SK-N-SH treated with all-trans-retinoic acid at 6 μM for 48 hours (cell line): Measurements from ENCODE around the gene ASAP2.

ENCODE experiments used
- ATAC-seq: fragments of 200-7000 bp; cut with Tn5 transposase; 3 replicates; pipeline ENCODE4 v1.9.1; 2020; ENCODE audit warnings: mild to moderate bottlenecking, moderate library complexity
- ARNTL ChIP-seq: fragments of 450-650 bp; formaldehyde crosslinking; IDR thresholded peaks from 2 replicates; pipeline ENCODE4 v1.5.0; 2020; ENCODE audit warnings: low read depth, mild to moderate bottlenecking, moderate library complexity, borderline replicate concordance
- BACH2 ChIP-seq: fragments of 250-450 bp; sonication (Bioruptor Pico); IDR thresholded peaks from 2 replicates; pipeline ENCODE4 v1.9.0; 2021; ENCODE audit warnings: mild to moderate bottlenecking, borderline replicate concordance
- CSDC2 ChIP-seq: fragments of 250-450 bp; sonication (Bioruptor Pico); IDR thresholded peaks from 2 replicates; pipeline ENCODE4 v1.5.0; 2020; ENCODE audit warnings: mild to moderate bottlenecking, moderate library complexity
- ESRRG ChIP-seq: fragments of 250-450 bp; sonication (Bioruptor Pico); IDR thresholded peaks from 2 replicates; pipeline ENCODE4 v1.6.1; 2021; ENCODE audit warnings: mild to moderate bottlenecking
- GLIS3 ChIP-seq: fragments of 250-450 bp; sonication (Bioruptor Pico); IDR thresholded peaks from 2 replicates; pipeline ENCODE4 v1.5.0; 2020; ENCODE audit warnings: mild to moderate bottlenecking, moderate library complexity
- ISL1 ChIP-seq: fragments of 250-450 bp; sonication (Bioruptor Pico); IDR thresholded peaks from 2 replicates; pipeline ENCODE4 v2.1.2; 2022; ENCODE audit warnings: mild to moderate bottlenecking, moderate library complexity
- OSR1 ChIP-seq: fragments of 250-450 bp; sonication (Bioruptor Pico); IDR thresholded peaks from 2 replicates; pipeline ENCODE4 v1.8.0; 2022; ENCODE audit warnings: moderate library complexity, mild to moderate bottlenecking, inconsistent platforms
- PPARA ChIP-seq: fragments of 250-450 bp; sonication (Bioruptor Pico); IDR thresholded peaks from 2 replicates; pipeline ENCODE4 v1.5.0; 2020; ENCODE audit warnings: mild to moderate bottlenecking, borderline replicate concordance
- RARB ChIP-seq: fragments of 250-450 bp; sonication (Bioruptor Pico); IDR thresholded peaks from 2 replicates; pipeline ENCODE4 v1.8.0; 2021; ENCODE audit warnings: mild to moderate bottlenecking, moderate library complexity
- SNAI2 ChIP-seq: fragments of 250-450 bp; sonication (Bioruptor Pico); IDR thresholded peaks from 2 replicates; pipeline ENCODE4 v1.5.0; 2020; ENCODE audit warnings: mild to moderate bottlenecking, moderate library complexity
- TCF4 ChIP-seq: fragments of 250-450 bp; sonication (Bioruptor Pico); IDR thresholded peaks from 2 replicates; pipeline ENCODE4 v1.8.0; 2021; ENCODE audit warnings: mild to moderate bottlenecking, moderate library complexity, borderline replicate concordance
- TOX ChIP-seq: fragments of 250-450 bp; sonication (Bioruptor Pico); IDR thresholded peaks from 2 replicates; pipeline ENCODE4 v1.8.0; 2021; ENCODE audit warnings: mild to moderate bottlenecking, moderate library complexity, borderline replicate concordance
- ZC3H10 ChIP-seq: fragments of 250-450 bp; sonication (Bioruptor Pico); IDR thresholded peaks from 2 replicates; pipeline ENCODE4 v1.5.1; 2021; ENCODE audit warnings: mild to moderate bottlenecking, moderate library complexity
- ZFP3 ChIP-seq: fragments of 250-450 bp; sonication (Bioruptor Pico); IDR thresholded peaks from 2 replicates; pipeline ENCODE4 v1.5.0; 2020; ENCODE audit warnings: mild to moderate bottlenecking, moderate library complexity
- ZFP30 ChIP-seq: fragments of 450-650 bp; formaldehyde crosslinking; IDR thresholded peaks from 2 replicates; pipeline ENCODE4 v1.5.0; 2022; ENCODE audit warnings: mild to moderate bottlenecking, moderate library complexity
- ZNF565 ChIP-seq: fragments of 450-650 bp; formaldehyde crosslinking; conservative IDR thresholded peaks from 2 replicates; pipeline ENCODE4 v1.5.0; 2020; ENCODE audit warnings: low read depth, mild to moderate bottlenecking, moderate library complexity
- ZNF70 ChIP-seq: fragments of 450-650 bp; formaldehyde crosslinking; IDR thresholded peaks from 2 replicates; pipeline ENCODE4 v1.5.0; 2020; ENCODE audit warnings: mild to moderate bottlenecking, moderate library complexity
- ZNF8 ChIP-seq: fragments of 450-650 bp; formaldehyde crosslinking; IDR thresholded peaks from 2 replicates; pipeline ENCODE4 v1.5.0; 2020; ENCODE audit warnings: mild to moderate bottlenecking, moderate library complexity
- TF ChIP-seq, protein P1 (sequence below): fragments of 250-450 bp; sonication (Bioruptor Pico); IDR thresholded peaks from 2 replicates; pipeline ENCODE4 v1.5.1; 2021; ENCODE audit warnings: mild to moderate bottlenecking, moderate library complexity
- TF ChIP-seq, protein P2 (sequence below): fragments of 250-450 bp; sonication (Bioruptor Pico); IDR thresholded peaks from 2 replicates; pipeline ENCODE4 v1.8.0; 2020; ENCODE audit warnings: mild to moderate bottlenecking, moderate library complexity, borderline replicate concordance
- TF ChIP-seq, protein P3 (sequence below): fragments of 250-450 bp; sonication (Bioruptor Pico); IDR thresholded peaks from 2 replicates; pipeline ENCODE4 v1.5.0; 2020; ENCODE audit warnings: mild to moderate bottlenecking, moderate library complexity
- TF ChIP-seq, protein P4 (sequence below): fragments of 250-450 bp; sonication (Bioruptor Pico); IDR thresholded peaks from 2 replicates; pipeline ENCODE4 v1.8.0; 2021; ENCODE audit warnings: low read depth, mild to moderate bottlenecking, moderate library complexity, borderline replicate concordance
- TF ChIP-seq, protein P5 (sequence below): fragments of 250-450 bp; sonication (Bioruptor Pico); IDR thresholded peaks from 2 replicates; pipeline ENCODE4 v1.5.1; 2020; ENCODE audit warnings: low read depth, mild to moderate bottlenecking, moderate library complexity

The ASAP2 gene

DNA sequence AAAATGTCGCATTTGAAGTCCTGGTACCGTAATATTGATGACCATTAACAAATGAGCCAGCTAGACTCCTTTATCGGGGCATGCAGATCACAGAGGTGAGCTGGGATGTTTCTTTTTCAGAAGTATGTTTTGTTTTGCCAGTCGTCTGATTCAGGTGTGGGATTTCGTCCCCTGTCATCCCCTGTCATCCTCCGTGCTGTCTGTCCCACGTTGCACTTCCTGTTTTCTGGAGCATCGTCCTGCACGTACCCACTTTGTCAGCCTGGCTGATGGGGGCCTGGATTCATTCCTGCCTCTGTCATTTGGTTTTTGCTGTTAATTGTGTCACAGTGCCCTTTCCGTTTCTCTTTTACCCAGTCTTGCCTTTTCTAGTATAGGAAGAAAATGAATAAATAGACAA, 72.8 kb downstream of the ASAP2 start:
- no peak for ATAC-seq

DNA sequence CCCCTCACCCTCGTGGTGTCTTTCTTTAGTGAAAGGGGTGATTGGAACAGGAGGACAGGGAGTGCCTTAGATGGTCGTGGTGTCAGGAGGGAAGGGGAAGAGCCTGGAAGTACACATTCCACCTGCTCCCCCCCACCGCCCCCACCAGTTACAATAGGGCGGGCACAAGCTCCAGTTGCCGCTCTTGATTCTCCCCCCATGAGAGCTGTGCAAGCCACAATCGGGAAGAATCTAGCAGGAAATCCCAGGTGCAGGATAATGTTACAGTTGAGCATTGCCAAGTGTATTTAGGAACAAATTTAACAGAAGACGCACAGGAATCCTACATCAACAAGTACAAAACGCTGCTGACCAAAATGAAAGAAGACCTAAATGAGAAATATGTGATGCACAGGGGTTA, 73.6 kb downstream of the ASAP2 start:
- no peak for ATAC-seq
- TF ChIP-seq ZNF565 (CRISPR knock-in tag) (no peak), ZNF70 (CRISPR knock-in tag) (no peak), ESRRG (no peak), TCF4 (CRISPR knock-in tag) (no peak), PPARA (no peak), SNAI2 (no peak), ZFP3 (CRISPR knock-in tag) (no peak), RARB (CRISPR knock-in tag) (no peak), OSR1 (CRISPR knock-in tag) (no peak), TOX (CRISPR knock-in tag) (no peak), ARNTL (CRISPR knock-in tag) (no peak), ZNF8 (CRISPR knock-in tag) (no peak), ZC3H10 (CRISPR knock-in tag) (no peak), GLIS3 (CRISPR knock-in tag) (no peak), CSDC2 (CRISPR knock-in tag) (no peak)
- TF ChIP-seq, protein P1, sequence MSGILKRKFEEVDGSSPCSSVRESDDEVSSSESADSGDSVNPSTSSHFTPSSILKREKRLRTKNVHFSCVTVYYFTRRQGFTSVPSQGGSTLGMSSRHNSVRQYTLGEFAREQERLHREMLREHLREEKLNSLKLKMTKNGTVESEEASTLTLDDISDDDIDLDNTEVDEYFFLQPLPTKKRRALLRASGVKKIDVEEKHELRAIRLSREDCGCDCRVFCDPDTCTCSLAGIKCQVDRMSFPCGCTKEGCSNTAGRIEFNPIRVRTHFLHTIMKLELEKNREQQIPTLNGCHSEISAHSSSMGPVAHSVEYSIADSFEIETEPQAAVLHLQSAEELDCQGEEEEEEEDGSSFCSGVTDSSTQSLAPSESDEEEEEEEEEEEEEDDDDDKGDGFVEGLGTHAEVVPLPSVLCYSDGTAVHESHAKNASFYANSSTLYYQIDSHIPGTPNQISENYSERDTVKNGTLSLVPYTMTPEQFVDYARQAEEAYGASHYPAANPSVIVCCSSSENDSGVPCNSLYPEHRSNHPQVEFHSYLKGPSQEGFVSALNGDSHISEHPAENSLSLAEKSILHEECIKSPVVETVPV: no peak
- TF ChIP-seq, protein P2, sequence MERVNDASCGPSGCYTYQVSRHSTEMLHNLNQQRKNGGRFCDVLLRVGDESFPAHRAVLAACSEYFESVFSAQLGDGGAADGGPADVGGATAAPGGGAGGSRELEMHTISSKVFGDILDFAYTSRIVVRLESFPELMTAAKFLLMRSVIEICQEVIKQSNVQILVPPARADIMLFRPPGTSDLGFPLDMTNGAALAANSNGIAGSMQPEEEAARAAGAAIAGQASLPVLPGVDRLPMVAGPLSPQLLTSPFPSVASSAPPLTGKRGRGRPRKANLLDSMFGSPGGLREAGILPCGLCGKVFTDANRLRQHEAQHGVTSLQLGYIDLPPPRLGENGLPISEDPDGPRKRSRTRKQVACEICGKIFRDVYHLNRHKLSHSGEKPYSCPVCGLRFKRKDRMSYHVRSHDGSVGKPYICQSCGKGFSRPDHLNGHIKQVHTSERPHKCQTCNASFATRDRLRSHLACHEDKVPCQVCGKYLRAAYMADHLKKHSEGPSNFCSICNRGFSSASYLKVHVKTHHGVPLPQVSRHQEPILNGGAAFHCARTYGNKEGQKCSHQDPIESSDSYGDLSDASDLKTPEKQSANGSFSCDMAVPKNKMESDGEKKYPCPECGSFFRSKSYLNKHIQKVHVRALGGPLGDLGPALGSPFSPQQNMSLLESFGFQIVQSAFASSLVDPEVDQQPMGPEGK (CRISPR knock-in tag): no peak
- TF ChIP-seq, protein P3, sequence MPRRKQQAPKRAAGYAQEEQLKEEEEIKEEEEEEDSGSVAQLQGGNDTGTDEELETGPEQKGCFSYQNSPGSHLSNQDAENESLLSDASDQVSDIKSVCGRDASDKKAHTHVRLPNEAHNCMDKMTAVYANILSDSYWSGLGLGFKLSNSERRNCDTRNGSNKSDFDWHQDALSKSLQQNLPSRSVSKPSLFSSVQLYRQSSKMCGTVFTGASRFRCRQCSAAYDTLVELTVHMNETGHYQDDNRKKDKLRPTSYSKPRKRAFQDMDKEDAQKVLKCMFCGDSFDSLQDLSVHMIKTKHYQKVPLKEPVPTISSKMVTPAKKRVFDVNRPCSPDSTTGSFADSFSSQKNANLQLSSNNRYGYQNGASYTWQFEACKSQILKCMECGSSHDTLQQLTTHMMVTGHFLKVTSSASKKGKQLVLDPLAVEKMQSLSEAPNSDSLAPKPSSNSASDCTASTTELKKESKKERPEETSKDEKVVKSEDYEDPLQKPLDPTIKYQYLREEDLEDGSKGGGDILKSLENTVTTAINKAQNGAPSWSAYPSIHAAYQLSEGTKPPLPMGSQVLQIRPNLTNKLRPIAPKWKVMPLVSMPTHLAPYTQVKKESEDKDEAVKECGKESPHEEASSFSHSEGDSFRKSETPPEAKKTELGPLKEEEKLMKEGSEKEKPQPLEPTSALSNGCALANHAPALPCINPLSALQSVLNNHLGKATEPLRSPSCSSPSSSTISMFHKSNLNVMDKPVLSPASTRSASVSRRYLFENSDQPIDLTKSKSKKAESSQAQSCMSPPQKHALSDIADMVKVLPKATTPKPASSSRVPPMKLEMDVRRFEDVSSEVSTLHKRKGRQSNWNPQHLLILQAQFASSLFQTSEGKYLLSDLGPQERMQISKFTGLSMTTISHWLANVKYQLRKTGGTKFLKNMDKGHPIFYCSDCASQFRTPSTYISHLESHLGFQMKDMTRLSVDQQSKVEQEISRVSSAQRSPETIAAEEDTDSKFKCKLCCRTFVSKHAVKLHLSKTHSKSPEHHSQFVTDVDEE (CRISPR knock-in tag): no peak
- TF ChIP-seq, protein P4, sequence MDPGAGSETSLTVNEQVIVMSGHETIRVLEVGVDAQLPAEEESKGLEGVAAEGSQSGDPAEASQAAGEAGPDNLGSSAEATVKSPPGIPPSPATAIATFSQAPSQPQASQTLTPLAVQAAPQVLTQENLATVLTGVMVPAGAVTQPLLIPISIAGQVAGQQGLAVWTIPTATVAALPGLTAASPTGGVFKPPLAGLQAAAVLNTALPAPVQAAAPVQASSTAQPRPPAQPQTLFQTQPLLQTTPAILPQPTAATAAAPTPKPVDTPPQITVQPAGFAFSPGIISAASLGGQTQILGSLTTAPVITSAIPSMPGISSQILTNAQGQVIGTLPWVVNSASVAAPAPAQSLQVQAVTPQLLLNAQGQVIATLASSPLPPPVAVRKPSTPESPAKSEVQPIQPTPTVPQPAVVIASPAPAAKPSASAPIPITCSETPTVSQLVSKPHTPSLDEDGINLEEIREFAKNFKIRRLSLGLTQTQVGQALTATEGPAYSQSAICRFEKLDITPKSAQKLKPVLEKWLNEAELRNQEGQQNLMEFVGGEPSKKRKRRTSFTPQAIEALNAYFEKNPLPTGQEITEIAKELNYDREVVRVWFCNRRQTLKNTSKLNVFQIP (CRISPR knock-in tag): no peak

More for the DNA sequence above, 72.8 kb downstream of the ASAP2 start:
- TF ChIP-seq TCF4 (CRISPR knock-in tag) (no peak), ISL1 (CRISPR knock-in tag) (no peak), GLIS3 (CRISPR knock-in tag) (no peak)
- TF ChIP-seq, protein P4 (CRISPR knock-in tag): no peak

DNA sequence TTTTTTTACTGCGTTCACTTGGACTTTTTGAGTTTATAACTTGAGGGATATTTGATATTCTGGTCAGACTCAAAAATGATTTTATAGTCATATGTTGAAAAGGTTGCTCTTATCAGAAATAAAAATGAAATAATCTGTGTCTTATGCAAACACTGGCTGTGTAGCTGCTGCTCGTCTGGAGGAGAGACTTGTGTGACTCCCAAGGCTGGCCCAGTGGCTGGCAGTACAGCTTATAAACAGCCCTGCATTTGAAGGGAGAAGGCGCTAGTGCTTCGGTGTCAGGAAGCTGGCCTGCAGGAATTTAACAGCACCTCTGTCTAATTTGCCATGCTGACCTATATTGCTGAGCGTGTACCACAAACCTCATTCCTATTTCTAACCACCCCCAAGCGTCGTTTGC, 74.5 kb downstream of the ASAP2 start:
- no peak for ATAC-seq
- TF ChIP-seq ZC3H10 (CRISPR knock-in tag) (no peak), OSR1 (CRISPR knock-in tag) (no peak), ZNF70 (CRISPR knock-in tag) (no peak), TCF4 (CRISPR knock-in tag) (no peak), PPARA (no peak), RARB (CRISPR knock-in tag) (no peak), ZNF565 (CRISPR knock-in tag) (no peak), CSDC2 (CRISPR knock-in tag) (no peak), GLIS3 (CRISPR knock-in tag) (no peak), ISL1 (CRISPR knock-in tag) (no peak), ZFP30 (CRISPR knock-in tag) (no peak), BACH2 (CRISPR knock-in tag) (no peak), SNAI2 (no peak), ARNTL (CRISPR knock-in tag) (no peak)
- TF ChIP-seq, protein P5, sequence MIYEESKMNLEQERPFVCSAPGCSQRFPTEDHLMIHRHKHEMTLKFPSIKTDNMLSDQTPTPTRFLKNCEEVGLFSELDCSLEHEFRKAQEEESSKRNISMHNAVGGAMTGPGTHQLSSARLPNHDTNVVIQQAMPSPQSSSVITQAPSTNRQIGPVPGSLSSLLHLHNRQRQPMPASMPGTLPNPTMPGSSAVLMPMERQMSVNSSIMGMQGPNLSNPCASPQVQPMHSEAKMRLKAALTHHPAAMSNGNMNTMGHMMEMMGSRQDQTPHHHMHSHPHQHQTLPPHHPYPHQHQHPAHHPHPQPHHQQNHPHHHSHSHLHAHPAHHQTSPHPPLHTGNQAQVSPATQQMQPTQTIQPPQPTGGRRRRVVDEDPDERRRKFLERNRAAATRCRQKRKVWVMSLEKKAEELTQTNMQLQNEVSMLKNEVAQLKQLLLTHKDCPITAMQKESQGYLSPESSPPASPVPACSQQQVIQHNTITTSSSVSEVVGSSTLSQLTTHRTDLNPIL: no peak
- TF ChIP-seq, protein P2 (CRISPR knock-in tag): no peak
- TF ChIP-seq, protein P4 (CRISPR knock-in tag): no peak
